Midbrain (tissue), 1 donor: ENCODE data around the gene CERS6.

Experiments
- DNase-seq: peaks from one replicate; lab custom pipeline; 2025; lab: John Stamatoyannopoulos, UW

Gene CERS6

DNA sequence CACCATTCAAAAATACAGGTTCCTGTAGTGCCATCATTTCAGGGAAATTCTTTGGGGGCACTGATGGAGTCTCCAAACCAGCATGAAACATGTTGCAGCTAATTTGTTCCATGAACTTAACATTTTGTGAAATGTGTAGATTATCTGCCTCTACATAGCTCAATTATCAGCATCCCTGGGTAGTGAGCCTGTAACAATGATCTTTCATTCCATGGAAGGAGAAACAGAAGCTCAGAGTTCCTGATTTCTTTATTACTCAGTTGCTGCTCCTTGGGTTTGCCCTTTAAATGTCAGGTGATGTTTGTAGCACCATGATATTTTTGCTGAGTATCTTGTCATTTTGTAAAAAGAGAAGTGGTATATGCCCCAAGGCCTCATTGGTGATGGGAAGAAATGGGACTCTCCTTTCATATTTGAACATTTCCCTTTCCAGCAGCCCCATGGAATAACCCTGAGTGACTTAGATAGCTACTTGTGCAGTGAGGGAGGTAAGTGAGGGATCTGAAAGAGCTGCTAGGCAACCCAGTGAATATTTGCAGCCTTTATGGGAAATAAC lies 146.9 kb downstream of the CERS6 start:
- no peak for DNase-seq

DNA sequence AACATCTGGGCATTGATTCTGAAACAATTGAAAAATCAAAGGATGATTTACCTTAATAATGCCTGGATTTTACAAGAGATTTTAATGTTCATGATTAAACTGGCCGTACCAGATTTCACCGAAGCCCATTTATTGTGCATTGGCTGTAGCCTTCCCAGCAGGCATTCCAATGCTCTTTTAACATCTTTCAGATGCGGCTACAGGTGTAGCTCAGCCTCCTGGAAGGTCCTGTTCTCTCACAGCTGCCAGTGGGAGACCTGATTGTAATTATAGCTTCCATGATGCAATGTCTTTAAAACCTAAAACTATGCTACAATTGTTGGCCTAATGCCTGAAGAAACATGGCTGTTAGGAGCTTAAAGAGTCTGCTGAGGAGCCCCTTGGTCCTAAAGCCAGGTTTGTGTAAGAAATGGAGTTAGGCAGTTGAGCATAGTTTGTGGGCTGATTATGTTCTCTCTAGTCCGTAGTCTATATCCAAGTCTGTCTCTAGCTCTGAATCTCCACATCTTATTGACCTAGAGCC lies 147.4 kb downstream of the CERS6 start:
- no peak for DNase-seq

DNA sequence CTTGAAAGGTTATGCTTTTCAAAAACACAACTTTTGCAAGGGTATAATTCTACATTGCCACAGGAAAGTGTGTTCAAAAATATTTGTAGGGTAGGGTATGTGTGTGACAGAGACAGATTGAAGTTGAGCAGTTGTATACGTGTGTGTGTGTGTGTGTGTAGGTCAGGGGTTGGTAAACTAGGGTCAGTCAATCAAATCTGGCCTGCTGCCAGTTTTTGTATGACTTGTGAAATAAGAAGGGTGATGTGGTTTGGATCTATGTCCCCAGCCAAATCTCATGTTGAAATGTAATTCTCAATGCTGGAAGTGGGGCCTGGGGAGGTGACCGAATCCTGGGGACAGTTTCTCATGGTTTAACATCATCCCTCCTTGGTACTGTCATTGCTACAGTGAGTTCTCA lies 148.2 kb downstream of the CERS6 start:
- DNase-seq: no peak

DNA sequence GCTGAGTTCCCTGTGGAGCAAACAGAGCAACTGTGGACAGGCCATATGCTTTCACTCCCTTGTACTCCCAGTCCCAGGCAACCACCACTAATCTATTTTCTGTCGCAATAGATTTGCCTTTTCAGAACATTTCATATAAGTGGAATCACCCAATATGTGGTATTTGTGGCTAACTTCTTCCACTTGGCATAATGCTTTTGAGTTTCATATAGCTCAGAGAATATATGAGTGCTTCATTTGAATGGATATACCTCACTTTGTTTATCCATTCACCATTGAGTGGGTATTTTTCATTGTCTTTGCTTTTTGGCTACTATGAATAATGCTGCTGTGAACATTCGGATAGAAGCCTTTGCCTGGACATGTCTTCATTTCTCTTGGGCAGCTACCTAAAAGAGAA lies 151.9 kb downstream of the CERS6 start:
- no peak for DNase-seq

DNA sequence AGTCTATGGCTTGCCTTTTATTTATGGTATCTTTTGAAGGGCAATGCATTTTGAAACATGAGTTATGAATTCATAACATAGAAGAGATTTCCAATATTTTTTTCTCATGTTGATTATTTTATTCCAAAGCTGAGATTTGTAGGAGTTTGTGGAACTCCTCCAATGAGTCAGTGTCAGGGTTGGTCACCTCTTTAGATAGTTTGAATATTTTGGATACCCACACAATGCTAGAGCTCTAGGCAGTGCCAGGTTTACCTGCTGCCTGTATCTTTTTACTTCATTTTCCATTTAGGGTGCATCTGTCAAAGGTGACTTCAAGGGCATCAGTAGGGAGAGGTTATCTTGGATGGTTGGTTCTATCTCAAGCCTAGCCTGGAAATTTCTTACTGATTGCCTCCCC lies 152.7 kb downstream of the CERS6 start:
- DNase-seq: no peak

DNA sequence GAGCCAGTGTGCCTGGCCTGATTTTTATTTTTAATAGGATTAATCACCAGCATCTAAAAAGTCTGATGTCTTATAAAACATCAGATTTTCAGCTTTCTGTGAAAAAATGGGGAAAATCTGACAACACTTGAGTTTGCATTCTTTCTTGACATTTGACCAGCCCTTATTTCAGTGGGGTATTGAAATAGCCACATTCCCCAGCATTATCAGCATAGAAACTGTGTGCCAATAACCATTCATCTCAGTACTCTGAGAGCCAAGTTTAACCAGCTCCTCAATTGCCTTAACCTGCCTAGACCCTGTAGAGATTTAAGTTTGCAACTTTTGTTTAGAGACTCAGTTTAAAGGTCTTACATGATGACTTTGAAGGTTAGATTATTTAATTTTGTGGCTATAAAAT lies 155.0 kb downstream of the CERS6 start:
- no peak for DNase-seq

DNA sequence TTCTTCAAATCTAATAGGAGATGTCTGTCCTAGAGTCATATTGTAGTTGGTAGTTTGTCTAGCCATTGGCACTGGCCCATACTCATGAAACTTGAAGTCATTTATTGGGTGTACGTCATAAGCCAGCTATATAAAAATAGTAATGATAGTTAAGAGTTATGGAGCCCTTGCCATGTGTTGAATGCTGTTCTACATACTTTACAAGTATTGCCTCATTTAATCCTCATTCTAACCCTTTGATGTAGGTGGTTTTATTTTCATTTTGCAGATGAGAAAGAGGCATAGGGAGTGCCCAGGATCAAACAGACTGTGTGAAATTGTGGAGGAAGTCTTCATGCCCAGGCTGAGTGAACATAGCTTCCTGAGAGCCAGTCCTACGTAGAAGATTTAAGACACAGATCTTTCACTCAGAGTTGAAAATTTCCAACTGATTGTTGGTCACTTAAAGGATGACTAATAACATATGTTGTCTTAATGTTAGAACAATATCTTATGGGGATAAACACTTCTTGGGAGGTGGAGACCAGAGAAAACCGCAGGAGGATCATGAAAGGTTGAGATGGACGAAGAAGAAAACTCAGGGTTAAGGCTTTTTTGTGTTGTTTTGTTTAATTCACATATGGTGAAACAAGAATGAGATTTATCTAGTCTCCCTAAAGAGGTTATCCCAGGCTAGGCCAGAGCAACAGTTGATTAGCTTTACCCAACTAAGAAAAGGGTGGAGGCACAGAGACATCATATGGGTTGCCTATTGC lies 156.0 kb downstream of the CERS6 start:
- DNase-seq: no peak

DNA sequence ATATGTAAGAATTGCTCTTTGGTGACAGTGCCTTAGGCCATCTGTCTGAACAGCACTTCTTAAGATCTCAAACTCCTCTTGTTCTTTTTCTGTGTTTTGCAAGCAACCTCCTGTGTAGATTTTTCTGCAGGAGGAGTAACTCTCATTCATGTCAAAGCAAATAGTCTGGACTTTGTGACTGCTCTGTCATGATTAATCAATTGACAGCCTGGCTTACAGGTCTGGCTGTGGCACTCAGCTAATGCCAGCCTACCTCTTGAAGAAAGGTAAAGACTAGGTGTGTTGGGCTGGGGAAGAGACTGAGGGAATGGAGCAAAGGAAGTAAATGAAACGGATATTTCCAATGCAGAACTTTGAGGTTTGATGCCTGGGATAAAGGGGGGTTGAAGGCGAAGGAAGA lies 156.6 kb downstream of the CERS6 start:
- DNase-seq: no peak

DNA sequence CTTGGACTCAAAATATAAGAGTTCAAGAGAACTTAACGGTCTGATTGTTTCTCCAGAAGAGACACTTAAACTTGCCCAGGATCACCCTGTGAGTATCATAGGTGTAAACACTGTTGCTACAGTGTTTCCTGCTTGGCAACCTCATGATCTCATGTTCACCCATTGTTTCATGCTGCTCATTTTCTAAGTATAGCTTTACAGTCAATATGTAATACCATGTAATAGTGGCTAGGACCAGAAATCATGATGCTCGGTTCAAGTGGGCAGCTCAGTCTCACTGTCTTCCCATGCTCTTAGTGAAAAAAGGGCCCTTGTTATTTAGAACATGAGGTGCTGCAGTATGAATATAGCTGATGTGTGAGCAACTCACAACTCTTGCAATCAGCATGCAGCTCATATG lies 157.5 kb downstream of the CERS6 start:
- no peak for DNase-seq

DNA sequence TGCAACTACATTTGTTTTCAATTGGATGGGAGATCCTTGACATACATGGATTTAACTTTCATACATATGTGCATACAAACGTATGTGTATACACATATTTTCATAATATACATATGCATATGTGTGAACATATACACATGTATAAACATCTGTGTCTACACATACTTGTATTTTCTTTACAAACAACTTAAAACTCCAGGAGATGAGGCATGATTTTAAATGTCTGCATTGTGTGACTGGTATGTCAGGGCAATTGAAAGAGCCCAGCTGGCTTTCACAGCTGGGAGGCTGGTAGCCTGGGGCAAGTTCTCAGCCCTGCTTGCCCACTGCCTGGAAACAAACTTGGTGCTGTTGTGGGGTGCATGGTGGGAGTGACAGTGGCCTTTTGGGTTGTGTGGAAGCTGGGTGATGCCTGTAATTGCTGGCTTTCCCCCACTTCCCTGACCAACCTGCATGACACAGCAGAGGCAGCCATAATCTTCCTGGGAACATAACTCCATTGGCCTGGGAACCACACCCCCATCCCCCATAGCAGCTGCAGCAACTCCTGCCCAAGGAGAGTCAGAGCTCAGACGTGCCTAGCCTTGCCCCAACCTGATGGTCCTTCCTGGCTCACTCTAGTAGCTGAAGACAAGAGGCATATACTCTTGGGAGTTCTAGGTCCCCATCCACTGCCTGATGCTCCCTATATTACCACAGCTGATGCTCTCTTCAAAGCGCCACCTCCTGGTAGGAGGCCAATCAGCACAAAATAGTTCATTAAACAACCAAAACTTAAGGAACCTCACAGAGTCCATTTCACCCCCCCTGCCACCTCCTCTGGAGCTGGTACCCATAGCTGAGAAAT lies 158.3 kb downstream of the CERS6 start:
- no peak for DNase-seq

DNA sequence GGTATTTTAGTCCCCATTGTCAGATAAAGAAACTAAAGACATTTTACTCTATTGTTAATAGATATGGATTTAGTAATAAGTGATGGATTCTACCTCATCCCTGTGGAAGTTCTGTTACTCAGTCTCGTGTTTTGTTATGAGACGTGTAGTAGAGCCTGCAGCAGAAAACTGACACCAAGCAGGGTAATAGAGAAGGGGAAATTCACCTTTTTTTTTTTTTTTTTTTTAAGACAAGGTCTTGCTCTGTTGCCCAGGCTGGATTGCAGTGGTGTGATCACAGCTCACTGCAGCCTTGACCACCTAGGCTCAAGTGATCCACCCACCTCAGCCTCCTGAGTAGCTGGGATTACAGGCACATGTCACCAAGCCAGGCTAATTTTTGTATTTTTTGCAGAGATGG lies 164.5 kb downstream of the CERS6 start:
- DNase-seq: no peak

DNA sequence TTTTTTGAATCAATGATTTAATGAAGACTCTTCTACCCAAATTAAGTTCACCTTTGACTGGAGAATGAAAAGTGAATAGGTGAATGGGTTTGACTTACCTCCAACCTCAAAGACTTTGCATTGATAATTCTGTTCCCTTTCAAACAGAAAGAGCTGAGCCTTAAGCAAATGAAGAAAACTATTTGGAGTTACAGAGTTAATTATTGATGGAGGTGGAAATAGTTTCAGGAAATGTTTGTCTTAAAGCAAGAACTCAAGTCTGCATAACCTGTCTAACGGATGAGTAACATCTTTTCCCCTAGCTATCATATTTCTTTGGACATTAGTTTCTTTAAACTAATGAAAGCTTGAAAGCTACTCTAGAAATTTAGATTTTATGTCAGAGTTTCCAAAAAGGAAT lies 166.5 kb downstream of the CERS6 start:
- DNase-seq: no peak

DNA sequence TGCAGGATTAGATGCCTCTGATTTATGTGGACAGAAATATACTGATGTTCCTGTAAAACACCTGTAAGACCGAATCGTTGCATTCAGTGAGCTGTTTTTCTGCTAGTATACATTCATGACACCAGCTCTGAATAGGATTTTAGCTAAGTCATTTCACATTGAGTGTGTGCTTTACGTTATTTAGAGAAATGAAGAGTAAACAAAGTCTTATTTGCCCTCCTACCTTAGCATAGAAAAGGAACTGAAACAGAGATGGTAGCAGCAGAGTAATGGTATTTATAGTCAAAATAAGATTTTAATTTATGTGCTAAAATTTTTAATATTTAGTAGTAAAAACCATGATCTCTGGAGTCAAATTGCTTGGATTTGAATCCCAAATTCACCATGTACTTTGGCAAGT lies 168.0 kb downstream of the CERS6 start:
- no peak for DNase-seq

DNA sequence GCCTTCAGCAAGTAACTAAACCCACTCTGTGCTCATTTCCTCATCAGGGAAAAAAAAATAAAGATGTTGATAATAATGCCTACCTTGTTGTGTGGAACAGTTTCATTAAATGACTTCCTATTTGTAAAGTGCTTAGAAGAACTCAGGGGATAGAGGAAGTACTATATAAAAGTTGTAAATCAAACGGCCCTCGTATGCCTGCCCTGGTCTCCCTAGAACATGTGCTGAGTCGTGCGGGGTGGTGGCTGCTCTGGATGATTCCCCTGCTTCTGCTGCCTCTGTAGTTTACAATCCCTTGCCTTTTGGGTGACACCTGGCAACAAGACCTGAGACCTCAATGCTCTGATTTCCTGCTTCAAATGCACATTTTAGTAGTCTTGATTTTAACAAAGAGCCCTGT lies 170.0 kb downstream of the CERS6 start:
- DNase-seq: no peak

DNA sequence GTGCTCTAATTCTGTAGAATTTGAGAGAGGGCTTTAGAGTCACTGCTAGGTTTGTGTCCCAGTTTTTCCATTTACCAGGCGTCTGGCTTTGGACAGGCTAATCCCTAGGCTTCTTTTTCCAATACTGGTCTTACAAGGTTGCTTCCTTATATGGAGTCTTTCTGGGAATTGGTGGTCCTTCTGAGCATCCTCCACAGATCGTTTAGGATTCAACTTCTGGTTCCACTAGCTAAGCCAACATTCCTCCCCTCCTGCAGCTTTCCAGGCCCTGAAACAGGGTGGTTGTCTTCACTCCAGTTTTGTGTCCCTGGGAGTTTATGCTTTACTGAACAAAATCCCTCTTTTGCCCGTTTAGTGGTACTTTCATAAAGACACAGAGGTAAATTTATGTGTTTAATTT lies 170.6 kb downstream of the CERS6 start:
- no peak for DNase-seq

DNA sequence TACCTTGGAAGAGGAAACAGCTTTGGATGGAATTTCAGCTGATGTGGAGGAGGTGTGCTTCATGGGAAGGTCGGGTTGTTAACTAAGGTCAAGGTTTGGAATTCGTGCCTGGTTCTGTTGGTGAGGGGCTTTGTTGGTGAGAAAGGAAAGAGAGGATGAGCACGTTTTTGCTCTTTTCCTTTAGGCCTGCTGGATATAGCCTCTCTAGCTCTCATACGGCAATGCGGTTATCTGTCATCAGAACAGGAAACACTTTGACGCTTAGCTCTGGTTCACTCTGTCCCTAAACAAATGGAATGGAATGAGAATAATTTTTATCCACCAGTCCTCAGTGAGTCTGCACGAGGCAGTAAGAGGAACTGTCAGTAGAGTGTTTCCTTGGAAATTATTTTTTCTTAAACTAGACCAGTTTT lies 176.6 kb downstream of the CERS6 start:
- DNase-seq: no peak

DNA sequence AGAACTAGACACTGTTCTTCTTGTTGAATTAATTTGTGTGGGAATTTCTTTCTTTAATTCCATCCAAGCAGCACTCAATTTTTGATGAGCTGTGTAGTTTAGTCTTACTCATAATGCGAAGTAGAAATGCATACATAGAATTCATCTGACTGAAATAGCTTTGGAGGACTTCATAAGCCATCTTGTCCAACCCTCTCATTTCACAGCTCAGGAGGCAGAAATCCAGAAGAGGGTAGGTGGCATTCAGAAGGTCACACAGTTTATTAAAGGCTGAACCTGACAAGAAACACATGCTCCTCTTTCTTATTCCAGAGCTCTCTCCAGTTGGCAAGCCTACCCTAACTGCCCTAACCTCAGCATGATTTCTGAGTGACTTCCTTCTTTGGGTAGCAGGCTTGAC lies 177.1 kb downstream of the CERS6 start:
- no peak for DNase-seq

DNA sequence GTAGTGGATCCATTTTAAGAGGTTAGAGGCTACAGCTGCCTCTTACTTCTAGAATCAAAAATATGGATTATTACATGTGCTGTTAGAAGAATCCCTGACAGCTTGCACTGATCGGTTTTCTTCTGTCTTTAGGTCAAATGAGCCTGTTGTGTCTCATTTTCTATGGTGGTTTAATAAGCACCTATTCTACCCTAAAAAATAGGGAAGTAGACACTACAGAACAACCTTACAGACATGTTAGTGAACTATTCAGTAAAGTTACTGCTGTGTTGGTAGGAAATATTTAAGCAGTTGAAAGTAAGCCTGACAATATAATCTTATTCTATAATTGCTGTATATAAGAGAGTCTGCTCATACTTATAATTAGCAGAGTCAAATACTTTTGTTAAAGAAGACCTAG lies 177.8 kb downstream of the CERS6 start:
- no peak for DNase-seq

DNA sequence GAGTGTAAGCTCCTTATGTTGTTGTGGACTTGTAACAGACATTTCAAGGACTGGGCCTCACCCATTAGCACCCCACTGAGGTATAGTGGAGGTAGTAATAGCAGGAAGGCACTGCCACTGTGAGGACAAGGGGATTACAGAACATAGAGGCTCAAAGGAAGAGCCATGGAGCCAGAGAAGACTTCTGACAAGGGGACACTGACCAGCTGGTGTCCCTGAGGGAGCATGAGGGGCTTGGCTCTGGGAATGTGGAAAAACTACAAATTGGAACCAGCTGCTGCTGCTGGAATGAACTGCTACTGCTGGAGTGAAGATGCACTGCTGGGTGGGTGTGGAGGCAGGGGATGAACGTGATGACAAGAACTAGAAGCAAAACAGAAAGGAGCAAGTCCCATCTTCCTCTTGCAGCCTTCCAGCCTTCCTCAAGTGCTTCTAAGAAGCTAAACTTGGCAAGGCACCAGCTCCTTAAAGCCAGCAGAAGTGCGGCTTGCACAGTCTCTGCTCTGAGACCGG lies 179.0 kb downstream of the CERS6 start:
- no peak for DNase-seq

DNA sequence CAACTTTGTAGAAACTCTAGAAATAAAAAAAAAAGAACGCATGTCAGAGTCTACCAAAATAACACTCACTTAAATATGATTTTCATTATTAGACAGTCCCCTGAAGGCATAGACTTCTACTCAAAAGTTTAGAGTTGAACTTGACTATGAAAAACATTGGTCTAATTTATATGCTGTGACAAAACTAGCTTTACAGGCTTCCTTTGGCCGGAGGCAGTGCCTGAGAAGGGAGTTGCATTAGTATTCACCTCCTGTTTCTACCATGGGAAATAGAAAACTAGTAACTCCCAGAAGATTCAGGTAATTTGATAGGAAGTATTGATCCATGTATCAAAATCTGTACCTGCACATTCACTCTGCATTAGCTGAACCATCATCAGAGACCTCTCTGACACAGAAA lies 182.9 kb downstream of the CERS6 start:
- DNase-seq: no peak

DNA sequence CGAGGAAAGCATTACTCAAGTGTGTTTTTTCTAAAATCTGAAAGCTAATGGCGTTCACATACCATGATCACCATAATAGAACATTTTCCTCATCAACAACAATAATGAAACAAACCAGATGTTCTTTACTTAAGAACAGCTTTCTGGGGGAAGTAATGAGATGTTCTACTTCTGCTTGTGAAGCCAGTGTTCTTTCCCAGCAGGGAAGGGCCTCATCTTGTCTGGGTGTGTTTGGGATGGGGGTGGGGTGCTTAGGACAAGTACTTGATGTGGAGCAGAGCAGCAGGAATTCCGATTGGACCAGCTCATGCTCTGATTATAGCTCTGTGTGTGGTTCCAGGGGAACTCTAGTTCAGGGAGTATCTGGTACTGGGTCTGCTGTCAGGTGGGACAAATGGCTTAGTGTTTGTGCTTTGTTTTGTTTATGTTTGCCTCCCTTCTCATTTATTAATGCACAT lies 183.4 kb downstream of the CERS6 start:
- DNase-seq: no peak

DNA sequence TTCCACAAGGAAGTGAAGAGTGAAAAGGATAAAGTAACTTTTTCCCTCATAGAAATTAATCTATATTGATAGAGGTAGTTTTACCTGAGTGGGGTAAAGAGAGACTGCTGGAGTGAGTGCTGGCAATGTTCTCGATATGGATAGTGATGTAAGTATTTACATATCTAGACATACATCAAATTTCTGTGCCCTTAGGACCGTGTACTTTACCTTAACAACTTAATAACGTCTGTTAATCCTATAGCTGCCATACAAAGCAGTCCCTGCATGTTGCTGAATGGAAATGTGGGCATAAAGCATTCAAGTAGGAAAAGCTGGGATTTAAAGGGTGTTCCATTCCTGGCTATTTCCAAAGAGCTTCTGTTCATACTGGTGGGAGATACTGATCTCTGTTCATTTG lies 184.0 kb downstream of the CERS6 start:
- no peak for DNase-seq

DNA sequence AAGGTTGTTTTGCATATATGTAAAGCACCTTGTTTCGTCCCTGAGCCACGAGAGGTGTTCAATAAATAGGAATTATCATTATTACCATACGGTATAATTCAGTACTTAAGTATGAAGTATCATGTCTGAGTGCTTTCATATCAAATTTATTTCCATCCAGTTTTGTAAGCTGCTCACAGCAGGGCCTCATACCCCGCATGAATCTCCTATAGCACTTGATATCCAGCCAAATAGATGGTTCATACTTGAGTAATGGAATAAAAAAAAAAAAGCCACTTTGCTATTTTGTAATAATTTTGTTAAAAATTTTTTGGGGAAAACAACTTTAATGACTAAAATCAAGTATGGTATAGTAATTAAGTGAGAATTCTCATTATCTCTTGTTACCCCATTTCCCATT lies 185.6 kb downstream of the CERS6 start:
- no peak for DNase-seq
